Camera-type eye (tissue), 1 donor: ENCODE results near the gene HES2. TPM values are rescaled to one million over a fixed set of nuclear protein-coding genes. Genes with fewer than 3 reads are reported as not detected.

Experiments used
- total RNA-seq: library from RNA; depleted of rRNA; stranded (reverse); fragments of >200 nt; gene quantifications from one replicate; pipeline ENCODE4 v1.2.3, GENCODE V29; 2014

Gene HES2, protein sequence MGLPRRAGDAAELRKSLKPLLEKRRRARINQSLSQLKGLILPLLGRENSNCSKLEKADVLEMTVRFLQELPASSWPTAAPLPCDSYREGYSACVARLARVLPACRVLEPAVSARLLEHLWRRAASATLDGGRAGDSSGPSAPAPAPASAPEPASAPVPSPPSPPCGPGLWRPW
- total RNA-seq = 1.2 TPM

DNA sequence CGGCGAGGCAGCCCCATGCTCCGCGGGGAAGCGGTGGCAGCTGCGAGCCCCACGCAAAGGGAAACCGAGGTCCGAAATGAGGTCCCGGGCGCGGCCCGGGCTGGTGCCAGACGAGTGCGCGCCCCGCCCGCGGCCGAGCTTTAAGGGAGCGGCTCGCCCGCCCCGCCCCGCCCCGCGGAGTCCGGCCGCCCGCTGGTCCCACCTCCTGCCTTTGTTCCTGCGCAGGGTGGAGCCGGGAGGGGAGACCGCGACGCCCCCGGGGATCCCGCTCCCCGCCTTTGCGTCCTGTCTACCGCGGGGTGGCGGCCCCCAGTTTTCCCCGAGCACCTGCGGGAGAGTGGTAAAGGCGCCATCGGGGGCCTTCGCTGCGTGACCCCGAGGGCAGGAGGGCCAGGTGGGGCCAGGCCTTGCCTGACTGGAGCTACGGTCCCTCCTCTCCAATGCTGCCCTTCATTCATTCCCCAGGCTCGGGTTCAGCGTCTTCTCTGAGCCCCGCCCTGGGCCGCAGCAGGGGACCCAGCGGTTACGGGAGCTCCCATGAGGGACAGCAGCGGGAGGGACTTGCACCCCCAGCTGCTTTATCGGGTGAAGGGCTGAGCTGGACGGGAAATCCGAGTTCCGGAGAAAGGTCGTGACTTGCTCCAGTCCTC lies at the start of gene HES2:
TSS of gene HES2 (minus strand) at position 116 of the 650 bp plus-strand sequence. CDS start at position 17, 99 bp downstream.

DNA sequence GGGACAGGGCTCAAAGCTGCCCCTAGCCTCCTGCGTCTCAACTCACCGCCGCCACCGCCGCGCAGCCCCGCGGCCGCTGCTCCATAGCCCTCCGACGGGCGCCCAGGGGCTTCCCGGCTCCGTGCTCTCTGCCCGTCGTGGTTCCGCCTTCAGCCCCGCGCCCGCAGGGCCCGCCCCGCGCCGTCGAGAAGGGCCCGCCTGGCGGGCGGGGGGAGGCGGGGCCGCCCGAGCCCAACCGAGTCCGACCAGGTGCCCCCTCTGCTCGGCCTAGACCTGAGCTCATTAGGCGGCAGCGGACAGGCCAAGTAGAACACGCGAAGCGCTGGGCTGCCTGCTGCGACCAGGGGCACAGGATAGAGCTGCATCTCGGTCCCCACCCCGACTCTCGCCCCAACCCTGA lies 46.3 kb upstream of the HES2 start, which contains the start of gene TNFRSF25:
TSS of gene TNFRSF25 (minus strand) at position 151 of the 400 bp plus-strand sequence. CDS start at position 85, 66 bp downstream.

DNA sequence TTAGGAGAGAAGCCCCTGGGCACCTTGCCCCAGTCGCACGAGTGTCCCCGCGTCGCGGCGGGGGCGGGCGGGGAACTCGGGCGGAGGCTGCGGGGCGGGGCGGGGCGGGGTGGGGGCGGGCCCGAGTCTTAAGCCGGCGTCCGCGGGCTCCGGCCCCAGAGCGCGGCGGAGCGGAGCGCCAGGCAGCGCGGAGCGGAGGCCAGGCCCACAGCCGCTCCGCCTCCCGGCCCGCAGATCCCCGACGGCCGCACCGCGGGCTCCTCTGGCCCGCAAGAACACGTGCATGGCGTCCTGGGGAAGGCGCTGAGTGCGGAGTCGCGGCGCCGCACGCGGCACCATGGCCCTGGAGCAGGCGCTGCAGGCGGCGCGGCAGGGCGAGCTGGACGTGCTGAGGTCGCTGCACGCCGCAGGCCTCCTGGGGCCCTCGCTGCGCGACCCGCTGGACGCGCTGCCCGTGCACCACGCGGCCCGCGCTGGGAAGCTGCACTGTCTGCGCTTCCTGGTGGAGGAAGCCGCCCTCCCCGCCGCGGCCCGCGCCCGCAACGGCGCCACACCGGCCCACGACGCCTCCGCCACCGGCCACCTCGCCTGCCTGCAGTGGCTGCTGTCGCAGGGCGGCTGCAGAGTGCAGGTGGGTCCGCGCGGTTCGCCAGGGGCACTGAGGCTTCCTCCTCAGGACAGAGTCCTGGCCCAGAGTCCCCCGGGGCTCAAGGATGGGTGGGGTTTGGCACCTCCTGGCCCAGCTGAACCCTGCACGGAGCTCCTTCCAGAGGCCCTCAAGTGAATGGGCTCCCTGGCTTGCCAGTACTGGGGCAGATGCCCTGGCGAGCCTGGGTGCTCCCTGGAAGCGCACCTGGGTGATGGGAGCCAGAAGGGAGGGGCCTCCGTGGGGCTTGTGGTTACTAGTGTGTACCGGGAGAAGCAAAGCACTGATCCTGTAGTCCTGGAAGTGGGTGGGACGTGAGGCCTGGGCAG lies 5.2 kb upstream of the HES2 start, which contains the start of gene ESPN:
TSS of gene ESPN (plus strand) at position 158 of the 975 bp plus-strand sequence. CDS start at position 338, 180 bp downstream.

DNA sequence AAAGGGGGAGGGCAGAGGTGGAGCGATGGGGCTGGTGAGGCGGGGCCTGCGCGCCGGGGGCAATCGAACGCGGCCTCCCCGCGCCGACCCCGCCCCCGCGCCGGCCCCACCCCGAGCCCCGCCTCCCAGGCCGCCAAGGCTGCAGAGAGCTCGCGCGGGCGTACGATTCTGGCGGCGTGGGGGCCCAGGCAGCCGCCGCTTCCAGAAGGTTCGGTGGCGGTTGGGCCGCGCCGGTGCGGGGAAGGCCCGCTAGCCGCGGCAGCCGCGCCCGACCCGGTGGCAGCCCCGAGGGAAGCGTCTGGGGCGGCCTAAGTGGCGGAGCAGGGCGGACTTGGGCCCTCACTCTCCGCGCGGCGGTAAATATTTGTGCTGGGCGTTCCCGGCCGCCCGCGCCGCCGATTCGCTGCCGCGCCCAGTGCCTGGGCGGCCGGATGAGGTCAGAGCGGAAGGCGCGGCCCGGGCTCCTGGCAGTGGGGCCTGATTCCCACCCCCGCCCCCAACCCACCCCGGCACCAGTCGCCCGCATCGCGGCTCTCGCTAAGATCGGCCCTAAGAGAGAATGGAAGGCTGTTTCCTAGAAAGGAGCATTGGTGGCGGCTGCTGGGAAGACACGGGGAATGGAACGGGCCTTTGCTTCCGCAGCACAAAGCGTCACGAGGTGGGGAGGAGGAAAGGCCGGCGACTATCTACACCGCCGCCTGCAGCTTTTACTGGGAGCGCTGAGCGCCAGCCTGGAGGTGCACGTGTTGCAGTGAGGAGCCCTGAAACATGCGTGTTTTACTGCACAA lies 26.1 kb downstream of the HES2 start, which contains the start of gene ACOT7:
TSS of gene ACOT7 (minus strand) at position 368 of the 788 bp plus-strand sequence. CDS start 368 bp downstream, outside the sequence.

Other genes starting within 250 kb of the HES2 start
- 10.1 TPM for gene CHD5, start 239.6 kb downstream of the HES2 start, total RNA-seq
- gene RPL22, start 220.3 kb downstream of the HES2 start, total RNA-seq = 252 TPM
- gene RNF207, start 213.8 kb downstream of the HES2 start, total RNA-seq = 64.0 TPM
- 46.5 TPM for gene ICMT, start 184.0 kb downstream of the HES2 start, total RNA-seq
- gene HES3, start 175.7 kb downstream of the HES2 start, total RNA-seq = not detected
- 17.4 TPM for gene GPR153, start 158.8 kb downstream of the HES2 start, total RNA-seq
- 26.3 TPM for gene ACOT7, start 26.2 kb downstream of the HES2 start, total RNA-seq
- 27.5 TPM for gene ESPN, start 4.9 kb upstream of the HES2 start, total RNA-seq
- 30.7 TPM for gene TNFRSF25, start 46.3 kb upstream of the HES2 start, total RNA-seq
- 34.3 TPM for gene PLEKHG5, start 71.7 kb upstream of the HES2 start, total RNA-seq
- 43.1 TPM for gene NOL9, start 134.6 kb upstream of the HES2 start, total RNA-seq
- not detected for gene TAS1R1, start 135.4 kb upstream of the HES2 start, total RNA-seq
- 36.6 TPM for gene ZBTB48, start 160.1 kb upstream of the HES2 start, total RNA-seq
- gene KLHL21, start 182.9 kb upstream of the HES2 start, total RNA-seq = 25.3 TPM
- 25.0 TPM for gene PHF13, start 193.8 kb upstream of the HES2 start, total RNA-seq
- 21.9 TPM for gene THAP3, start 204.9 kb upstream of the HES2 start, total RNA-seq